HG03103 (cell line): ENCODE results near the gene ASCC2.
"Not testable (repeated sequence)": the region's sequence is repeated elsewhere in the genome, so short reads cannot be mapped to it uniquely, and the experiment has no call there.

Source experiments
- ATAC-seq: cut with Tn5 transposase; IDR thresholded peaks from one replicate; pipeline ENCODE4 v1.9.1; 2021; ENCODE audit warnings: low read depth; ENCODE audit not compliant: unreplicated experiment

ASCC2 gene

GRCh38 chr22:29837741-29838598, at the start of gene ASCC2:
Gene ASCC2, minus strand, starts transcription at chr22:29838274. Its CDS starts 5,949 bp downstream, at chr22:29832325.
- peak; percentile 93 for ATAC-seq

GRCh38 chr22:29887358-29887757, 49.3 kb upstream of the ASCC2 start:
- ATAC-seq: no peak

GRCh38 chr22:29886596-29886995, 48.5 kb upstream of the ASCC2 start:
- no peak for ATAC-seq

GRCh38 chr22:29885610-29886009, 47.5 kb upstream of the ASCC2 start:
- ATAC-seq: no peak

- no peak for ATAC-seq
These were observed 45.7 kb upstream of the ASCC2 start for GRCh38 chr22:29883775-29884097.

GRCh38 chr22:29883045-29883774, 45.1 kb upstream of the ASCC2 start, which contains the start of gene MTMR3:
Gene MTMR3, plus strand, starts transcription at chr22:29883174. Its CDS starts 87,886 bp downstream, at chr22:29971060.
- ATAC-seq: peak; percentile 64

- no peak for ATAC-seq
These were observed 44.6 kb upstream of the ASCC2 start for GRCh38 chr22:29882716-29883044.

- ATAC-seq: no peak
These were observed 41.7 kb upstream of the ASCC2 start for GRCh38 chr22:29879753-29880152.

GRCh38 chr22:29877620-29878019, 39.5 kb upstream of the ASCC2 start:
- ATAC-seq: no peak

GRCh38 chr22:29873943-29874342, 35.9 kb upstream of the ASCC2 start:
- no peak for ATAC-seq

- ATAC-seq: no peak
These were observed 34.9 kb upstream of the ASCC2 start for GRCh38 chr22:29872989-29873388.

- no peak for ATAC-seq
These were observed 34.2 kb upstream of the ASCC2 start for GRCh38 chr22:29872144-29872893.

GRCh38 chr22:29871684-29872083, 33.6 kb upstream of the ASCC2 start:
- ATAC-seq: no peak

GRCh38 chr22:29870574-29870973, 32.5 kb upstream of the ASCC2 start:
- no peak for ATAC-seq

- ATAC-seq: no peak
These were observed 29.8 kb upstream of the ASCC2 start for GRCh38 chr22:29867851-29868250.

GRCh38 chr22:29867260-29867659, 29.2 kb upstream of the ASCC2 start:
- no peak for ATAC-seq

GRCh38 chr22:29865572-29865971, 27.5 kb upstream of the ASCC2 start:
- not testable (repeated sequence) for ATAC-seq

- ATAC-seq: no peak
These were observed 23.7 kb upstream of the ASCC2 start for GRCh38 chr22:29861672-29862297.

GRCh38 chr22:29860006-29860766, 22.1 kb upstream of the ASCC2 start:
- no peak for ATAC-seq

GRCh38 chr22:29859030-29859429, 21.0 kb upstream of the ASCC2 start:
- not testable (repeated sequence) for ATAC-seq
